Thymus (tissue), 14 donors: ENCODE results near the gene PAFAH1B2. TPM values are rescaled to one million over a fixed set of nuclear protein-coding genes. Genes with fewer than 3 reads are reported as not detected.

Experiments used
- DNase-seq, 9 donors: peaks; one replicate each; pipeline ENCODE4 v3.0.0-alpha.2; 2013; ENCODE audit warnings: low spot score in 9 of 9, low read depth in 6 of 9, missing footprints in 1 of 9
- H3K27ac ChIP-seq, 2 donors: one replicate each; pipeline ENCODE4 v1.5.1; 2013; ENCODE audit warnings: control low read depth in 1 of 2, low read depth in 1 of 2, low read length in 1 of 2, mild to moderate bottlenecking in 1 of 2, moderate library complexity in 1 of 2
- H3K27me3 ChIP-seq, 2 donors: one replicate each; pipeline ENCODE4 v1.5.1; 2013; ENCODE audit warnings: low read length in 1 of 2; ENCODE audit not compliant: control insufficient read depth in 2 of 2, insufficient read depth in 1 of 2
- H3K36me3 ChIP-seq, 2 donors: one replicate each; pipeline ENCODE4 v1.5.1; 2013; ENCODE audit warnings: low read length in 1 of 2, mild to moderate bottlenecking in 1 of 2, moderate library complexity in 1 of 2; ENCODE audit not compliant: control insufficient read depth in 2 of 2, insufficient read depth in 2 of 2
- H3K4me1 ChIP-seq, 2 donors: one replicate each; pipeline ENCODE4 v1.5.1; 2013; ENCODE audit warnings: low read length in 2 of 2; ENCODE audit not compliant: control insufficient read depth in 2 of 2, insufficient read depth in 2 of 2
- H3K4me3 ChIP-seq, 2 donors: one replicate each; pipeline ENCODE4 v1.5.1; 2013; ENCODE audit warnings: low read length in 2 of 2, control low read depth in 1 of 2, mild to moderate bottlenecking in 1 of 2
- H3K9me3 ChIP-seq, 2 donors: one replicate each; pipeline ENCODE4 v1.5.1; 2013; ENCODE audit warnings: low read length in 1 of 2, mild to moderate bottlenecking in 1 of 2; ENCODE audit not compliant: control insufficient read depth in 2 of 2, insufficient read depth in 1 of 2
- WGBS: extraction: QIAGEN DNeasy Blood & Tissue Kit; methylation state at CpG from one replicate; pipeline ENCODE4 v1.1.7; 2013; 5-methylcytosine and 5-hydroxymethylcytosine counted together
- long read RNA-seq, 10 donors: transcript quantifications; one replicate each; lab custom pipeline, GENCODE V29; 2026
- polyA plus RNA-seq: library from polyadenylated mRNA; stranded (reverse); fragments of 200-250 nt; gene quantifications from one replicate; pipeline ENCODE4 v1.2.3, GENCODE V29; 2013
- total RNA-seq: library from RNA; stranded (reverse); fragments of 120-200 nt; gene quantifications from one replicate; pipeline ENCODE4 v1.2.4, GENCODE V29; 2013
- donor health status: healthy.

PAFAH1B2 gene
- total RNA-seq (41.9 TPM), polyA plus RNA-seq (35.2 TPM)
- long read RNA-seq, donor 1, full-length matches to known transcripts = 1 of 1 reads
- long read RNA-seq, donor 1, partial matches to known transcripts = 0 of 1 reads
- long read RNA-seq, donor 1, other reads (novel, unspliced or antisense) = 0 of 1 reads
- long read RNA-seq, donor 2 = 0 reads
- long read RNA-seq, donor 3, full-length matches to known transcripts = 20 of 25 reads
- long read RNA-seq, donor 3, partial matches to known transcripts = 5 of 25 reads
- long read RNA-seq, donor 3, other reads (novel, unspliced or antisense) = 0 of 25 reads
- long read RNA-seq, donor 4, full-length matches to known transcripts = 5 of 5 reads
- long read RNA-seq, donor 4, partial matches to known transcripts = 0 of 5 reads
- long read RNA-seq, donor 4, other reads (novel, unspliced or antisense) = 0 of 5 reads
- long read RNA-seq, donor 5, full-length matches to known transcripts = 19 of 19 reads
- long read RNA-seq, donor 5, partial matches to known transcripts = 0 of 19 reads
- long read RNA-seq, donor 5, other reads (novel, unspliced or antisense) = 0 of 19 reads
- long read RNA-seq, donor 6, full-length matches to known transcripts = 15 of 15 reads
- long read RNA-seq, donor 6, partial matches to known transcripts = 0 of 15 reads
- long read RNA-seq, donor 6, other reads (novel, unspliced or antisense) = 0 of 15 reads
- long read RNA-seq, donor 7, full-length matches to known transcripts = 21 of 21 reads
- long read RNA-seq, donor 7, partial matches to known transcripts = 0 of 21 reads
- long read RNA-seq, donor 7, other reads (novel, unspliced or antisense) = 0 of 21 reads
- long read RNA-seq, donor 8, full-length matches to known transcripts = 8 of 8 reads
- long read RNA-seq, donor 8, partial matches to known transcripts = 0 of 8 reads
- long read RNA-seq, donor 8, other reads (novel, unspliced or antisense) = 0 of 8 reads
- long read RNA-seq, donor 9, full-length matches to known transcripts = 11 of 11 reads
- long read RNA-seq, donor 9, partial matches to known transcripts = 0 of 11 reads
- long read RNA-seq, donor 9, other reads (novel, unspliced or antisense) = 0 of 11 reads
- long read RNA-seq, donor 10, full-length matches to known transcripts = 7 of 7 reads
- long read RNA-seq, donor 10, partial matches to known transcripts = 0 of 7 reads
- long read RNA-seq, donor 10, other reads (novel, unspliced or antisense) = 0 of 7 reads

DNA sequence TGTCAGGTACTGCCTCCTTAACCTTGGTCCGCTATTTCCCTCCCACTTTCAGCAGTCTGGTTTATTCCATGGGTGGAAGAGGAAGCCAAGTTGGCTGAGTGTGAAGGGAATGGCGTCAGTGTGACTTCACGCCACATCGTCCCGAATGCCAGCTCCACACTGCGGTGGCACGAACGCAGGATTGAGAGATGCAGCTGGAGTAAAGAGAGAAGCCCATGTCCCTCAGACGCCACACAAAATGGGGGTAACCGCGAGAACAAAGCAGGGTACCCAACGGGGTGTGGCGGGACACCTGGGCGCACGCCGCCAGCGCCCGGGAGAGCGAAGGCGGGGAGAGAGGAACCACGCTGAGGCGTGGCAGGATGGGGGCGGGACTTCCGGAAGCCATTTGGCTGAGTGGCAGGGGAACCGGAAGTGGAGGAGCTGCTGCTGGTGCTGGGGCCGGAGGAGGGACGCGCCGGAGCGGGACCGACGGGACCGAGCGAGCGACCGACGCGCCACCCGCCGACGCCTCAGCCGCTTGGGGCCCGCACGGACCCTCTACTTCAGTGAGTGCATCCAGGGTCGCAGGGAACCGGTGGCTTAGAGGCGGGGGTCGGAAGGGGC is at the start of gene PAFAH1B2:
Gene PAFAH1B2, plus strand, starts transcription at position 417 of the 606 bp plus-strand sequence. CDS start 8,161 bp downstream, outside the sequence.
- Histone ChIP-seq H3K4me3 (peak within 1 kb of the TSS; percentile 72 to 98), H3K27ac (peak within 1 kb of the TSS; percentile 81 to 96), H3K4me1 (peaks cover 9 to 23% of the 10 kb centered on the region in 2 donors), H3K36me3 (peaks cover 12 to 27% of the 10 kb centered on the region in 2 donors), H3K9me3 (no peaks in the 10 kb centered on the region), H3K27me3 (no peaks in the 10 kb centered on the region)
- peak; percentile 89 to 98 (median 93) for DNase-seq
- WGBS = under 1% methylated on average over 48 of the region's 48 CpGs

DNA sequence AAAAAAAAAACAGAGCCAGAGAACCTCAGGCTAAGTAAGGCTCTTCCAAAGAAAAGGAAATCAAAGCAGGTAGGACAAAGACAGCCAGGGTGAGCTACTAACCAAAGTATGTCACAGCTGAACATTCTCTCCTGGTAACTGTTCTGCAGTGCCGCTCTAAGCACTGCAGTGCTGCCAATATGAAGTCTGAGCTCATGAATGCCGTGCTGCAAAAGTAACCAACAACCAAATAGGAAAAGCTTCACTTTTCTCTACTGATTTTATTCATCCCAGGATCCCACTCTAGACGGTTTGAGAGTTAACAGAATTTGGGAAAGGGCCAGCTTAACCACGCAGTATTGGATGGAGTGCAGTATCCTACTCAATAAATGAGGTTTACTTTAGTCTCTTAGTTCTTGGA is 49.3 kb upstream of the PAFAH1B2 start:
- H3K36me3 ChIP-seq = peaks cover 0 to 2% of the 10 kb centered on the region in 2 donors
- H3K4me1 ChIP-seq = peaks cover 35 to 41% of the 10 kb centered on the region in 2 donors
- no peaks in the 10 kb centered on the region for H3K9me3 ChIP-seq
- H3K4me3 ChIP-seq = peak overlapping the region in 1 of 2 donors; percentile 29
- H3K27ac ChIP-seq = peak overlapping the region; percentile 32 to 52
- 36% methylated on average over 4 of the region's 4 CpGs for WGBS
- peak in 3 of 9 donors; percentile 37 to 59 (median 46) for DNase-seq
- H3K27me3 ChIP-seq = no peaks in the 10 kb centered on the region

- peak in 1 of 9 donors; percentile 37 for DNase-seq
- 58% methylated on average over 9 of the region's 9 CpGs for WGBS
- no peaks in the 10 kb centered on the region for H3K9me3 ChIP-seq
- peak overlapping the region; percentile 30 to 89 for H3K4me3 ChIP-seq
- H3K4me1 ChIP-seq = peaks cover 35 to 41% of the 10 kb centered on the region in 2 donors
- no peaks in the 10 kb centered on the region for H3K27me3 ChIP-seq
- H3K27ac ChIP-seq = peak overlapping the region; percentile 15 to 90
- H3K36me3 ChIP-seq = peaks cover 0 to 2% of the 10 kb centered on the region in 2 donors
Observed at GRCh38 chr11:117095284-117096161, 48.6 kb upstream of the PAFAH1B2 start.

- Histone ChIP-seq H3K27me3 (no peaks in the 10 kb centered on the region), H3K27ac (peak overlapping the region; percentile 84 to 90), H3K4me3 (peak overlapping the region; percentile 89 to 94), H3K9me3 (no peaks in the 10 kb centered on the region), H3K4me1 (peaks cover 35 to 41% of the 10 kb centered on the region in 2 donors), H3K36me3 (peaks cover 0 to 2% of the 10 kb centered on the region in 2 donors)
- 41% methylated on average over 6 of the region's 6 CpGs for WGBS
- DNase-seq = peak in 6 of 9 donors; percentile 60 to 86 (median 68)
Observed at GRCh38 chr11:117096201-117096991, 47.7 kb upstream of the PAFAH1B2 start.

DNA sequence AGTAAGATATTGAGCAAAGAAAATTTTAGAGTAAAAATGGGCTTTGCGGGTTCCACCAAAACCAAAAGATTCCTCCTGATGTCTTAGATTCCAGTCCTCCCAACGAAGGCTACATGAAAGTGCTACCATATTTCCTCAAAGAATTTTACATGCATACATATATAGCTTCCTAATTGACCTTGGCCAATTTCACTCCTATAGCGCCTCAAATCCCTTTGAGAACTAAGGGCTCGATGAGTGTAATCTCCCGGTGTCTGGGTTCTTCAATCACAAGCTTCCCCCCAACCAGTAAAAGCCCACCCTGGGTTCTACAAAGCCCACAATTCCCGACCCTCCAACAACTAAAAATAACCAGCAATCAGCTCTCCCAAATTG is 47.1 kb upstream of the PAFAH1B2 start:
- DNase-seq = no peak
- Histone ChIP-seq H3K4me3 (peak overlapping the region; percentile 89 to 94), H3K4me1 (peaks cover 35 to 41% of the 10 kb centered on the region in 2 donors), H3K27me3 (no peaks in the 10 kb centered on the region), H3K27ac (peak overlapping the region; percentile 90 to 96), H3K36me3 (peaks cover 0 to 2% of the 10 kb centered on the region in 2 donors), H3K9me3 (no peaks in the 10 kb centered on the region)
- WGBS = 27% methylated on average over 6 of the region's 6 CpGs

DNA sequence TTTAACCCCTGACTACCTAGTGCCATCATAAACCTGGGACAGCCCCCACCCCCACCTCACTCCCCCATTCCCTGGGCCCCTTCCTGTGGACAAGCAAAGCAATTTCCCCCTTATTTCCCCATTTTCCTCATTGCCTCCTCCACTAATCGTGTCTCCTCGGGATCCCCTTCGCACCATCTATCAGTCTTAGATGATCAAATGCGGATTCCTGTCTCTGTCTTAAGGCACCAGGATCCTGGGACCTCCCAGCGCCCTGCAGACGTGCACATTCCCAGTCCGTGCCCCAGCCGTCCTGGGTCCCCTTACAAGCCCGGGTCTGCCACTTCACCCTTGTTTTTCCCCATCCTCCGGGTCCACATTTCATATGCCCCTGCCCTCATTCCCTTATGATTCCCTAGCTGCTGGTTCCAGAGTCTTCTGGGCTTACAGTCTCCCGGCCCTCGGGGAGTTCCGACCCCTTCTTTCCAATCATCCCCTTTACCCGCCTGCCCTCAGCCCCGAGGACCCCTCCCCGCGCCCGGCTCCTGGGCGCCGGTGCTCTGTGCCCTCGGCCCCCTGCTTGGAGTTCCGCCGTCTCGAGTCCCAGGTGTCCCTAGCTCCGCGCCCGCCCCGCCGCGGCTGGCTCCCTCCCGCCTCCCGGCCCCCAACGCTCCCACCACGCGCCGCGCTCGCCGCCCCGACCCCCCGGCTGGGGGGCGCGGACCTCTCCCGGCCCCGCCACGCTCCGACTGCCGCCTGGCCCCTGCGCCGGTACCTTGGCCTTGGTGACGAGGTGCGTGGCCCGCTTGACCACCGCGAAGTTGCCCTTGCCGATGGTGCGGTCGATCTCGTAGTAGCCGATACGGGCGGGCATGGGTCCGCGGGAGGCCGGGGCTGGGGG is 46.5 kb upstream of the PAFAH1B2 start:
- whole genome bisulfite sequencing = under 1% methylated on average over 65 of the region's 65 CpGs
- H3K36me3 ChIP-seq = no peaks in the 10 kb centered on the region
- H3K4me3 ChIP-seq = peak overlapping the region; percentile 89 to 94
- H3K9me3 ChIP-seq = no peaks in the 10 kb centered on the region
- H3K4me1 ChIP-seq = peaks cover 33 to 41% of the 10 kb centered on the region in 2 donors
- DNase-seq = peak in 2 of 9 donors; percentile 50 to 61
- H3K27me3 ChIP-seq = no peaks in the 10 kb centered on the region
- peak overlapping the region; percentile 90 to 96 for H3K27ac ChIP-seq
